IMR-90 (cell line): ENCODE measurements around the gene MMP20. TPM values are rescaled to one million over a fixed set of nuclear protein-coding genes. Genes with fewer than 3 reads are reported as not detected.

Source experiments
- ATAC-seq: fragments of 200-7000 bp; cut with Tn5 transposase; 2 replicates; pipeline ENCODE4 v1.9.1; 2020; ENCODE audit warnings: low read depth, mild to moderate bottlenecking, moderate library complexity
- BruUV-seq: library from RNA; stranded (reverse); fragments of 400-500 nt; replicated peaks from 2 replicates; lab custom pipeline; 2021; lab: Mats Ljungman, UMichigan
- CTCF ChIA-PET: fragments of 300-600 bp; formaldehyde crosslinking; extraction: SDS; loops from one replicate; lab custom pipeline; 2021; ENCODE audit warnings: antibody characterized with exemption; lab: Yijun Ruan, JAX
- POLR2A ChIA-PET: fragments of 300-600 bp; sonication (Branson Sonifier 250); formaldehyde crosslinking; loops from one replicate; lab custom pipeline; 2022; ENCODE audit warnings: antibody characterized with exemption; ENCODE audit not compliant: unreplicated experiment; lab: Charles Lee
- DNase-seq: peaks from one replicate; pipeline ENCODE4 v3.0.0; 2013
- H2AFZ ChIP-seq: replicated peaks from 2 replicates; pipeline ENCODE3; 2013; ENCODE audit warnings: low read length, mild to moderate bottlenecking; ENCODE audit not compliant: poor library complexity
- H2AK5ac ChIP-seq: 2 replicates; pipeline ENCODE4 v1.6.1; 2013; ENCODE audit warnings: low read depth, low read length, inconsistent platforms
- H2AK9ac ChIP-seq: replicated peaks from 2 replicates; pipeline ENCODE3; 2013; ENCODE audit warnings: mild to moderate bottlenecking, low read depth, low read length, moderate library complexity; ENCODE audit not compliant: poor library complexity
- H2BK120ac ChIP-seq: 2 replicates; pipeline ENCODE4 v1.6.1; 2013; ENCODE audit warnings: low read depth, low read length, inconsistent platforms
- H2BK15ac ChIP-seq: 3 replicates; pipeline ENCODE4 v1.6.1; 2013; ENCODE audit warnings: low read depth, low read length, inconsistent platforms
- H2BK20ac ChIP-seq: 2 replicates; pipeline ENCODE4 v1.6.1; 2013; ENCODE audit warnings: low read depth, mild to moderate bottlenecking, inconsistent platforms, low read length, moderate library complexity
- H2BK5ac ChIP-seq: 2 replicates; pipeline ENCODE4 v1.6.1; 2013; ENCODE audit warnings: mild to moderate bottlenecking, low read depth, low read length, inconsistent platforms; ENCODE audit not compliant: poor library complexity, severe bottlenecking
- H3K14ac ChIP-seq: replicated peaks from 2 replicates; pipeline ENCODE4 v1.6.1; 2013; ENCODE audit warnings: low read depth, low read length, inconsistent platforms
- H3K18ac ChIP-seq: 2 replicates; pipeline ENCODE4 v1.6.1; 2013; ENCODE audit warnings: low read depth, low read length, control low read depth
- H3K23ac ChIP-seq: 2 replicates; pipeline ENCODE4 v1.6.1; 2013; ENCODE audit warnings: low read depth, low read length, inconsistent platforms
- H3K27ac ChIP-seq: 2 replicates; pipeline ENCODE4 v1.5.1; 2013; ENCODE audit warnings: mild to moderate bottlenecking, control low read depth, low read length; ENCODE audit not compliant: insufficient read depth
- H3K27me3 ChIP-seq: 2 replicates; pipeline ENCODE4 v1.6.1; 2013; ENCODE audit warnings: low read length; ENCODE audit not compliant: control insufficient read depth, insufficient read depth
- H3K36me3 ChIP-seq: 2 replicates; pipeline ENCODE4 v1.6.1; 2013; ENCODE audit warnings: low read length, mixed read lengths; ENCODE audit not compliant: control insufficient read depth, insufficient read depth
- H3K4ac ChIP-seq: 2 replicates; pipeline ENCODE4 v1.6.1; 2013; ENCODE audit warnings: low read depth, low read length, inconsistent platforms
- H3K4me1 ChIP-seq: 2 replicates; pipeline ENCODE4 v1.6.1; 2013; ENCODE audit warnings: low read length, mixed read lengths; ENCODE audit not compliant: control insufficient read depth, insufficient read depth
- H3K4me2 ChIP-seq: 2 replicates; pipeline ENCODE4 v1.6.1; 2013; ENCODE audit warnings: low read depth, mild to moderate bottlenecking, control low read depth, low read length, moderate library complexity
- H3K4me3 ChIP-seq: 2 replicates; pipeline ENCODE4 v1.5.1; 2013; ENCODE audit warnings: low read depth, mild to moderate bottlenecking, control low read depth, low read length, moderate library complexity; ENCODE audit not compliant: insufficient read depth
- H3K56ac ChIP-seq: 2 replicates; pipeline ENCODE4 v1.6.1; 2013; ENCODE audit warnings: low read length, inconsistent platforms; ENCODE audit not compliant: insufficient read depth; ENCODE audit errors: extremely low read depth
- H3K79me1 ChIP-seq, 2 experiments: 2 replicates each; pipeline ENCODE4 v1.6.1; 2013; ENCODE audit warnings: low read length in 2 of 2, inconsistent platforms in 1 of 2, low read depth in 1 of 2
- H3K9ac ChIP-seq: 2 replicates; pipeline ENCODE4 v1.6.1; 2013; ENCODE audit warnings: low read depth, low read length, control low read depth
- H3K9me1 ChIP-seq: 2 replicates; pipeline ENCODE4 v1.6.1; 2013; ENCODE audit warnings: low read length, inconsistent platforms; ENCODE audit not compliant: insufficient read depth
- H3K9me3 ChIP-seq: 2 replicates; pipeline ENCODE4 v1.6.1; 2013; ENCODE audit warnings: low read length; ENCODE audit not compliant: control insufficient read depth, insufficient read depth
- H4K20me1 ChIP-seq: 2 replicates; pipeline ENCODE4 v1.6.1; 2013; ENCODE audit warnings: low read length, inconsistent platforms; ENCODE audit not compliant: insufficient read depth
- H4K5ac ChIP-seq: 2 replicates; pipeline ENCODE4 v1.6.1; 2013; ENCODE audit warnings: mild to moderate bottlenecking, low read depth, low read length, control low read depth
- H4K8ac ChIP-seq, 2 experiments: 2 replicates each; pipeline ENCODE4 v1.6.1; 2013; ENCODE audit warnings: low read depth in 2 of 2, low read length in 2 of 2, control low read depth in 1 of 2, inconsistent platforms in 1 of 2
- H4K91ac ChIP-seq: 2 replicates; pipeline ENCODE4 v1.6.1; 2013; ENCODE audit warnings: low read depth, low read length, inconsistent platforms; ENCODE audit not compliant: insufficient read depth
- CHD1 ChIP-seq: IDR thresholded peaks from 2 replicates; pipeline ENCODE4 v1.6.1; 2012; ENCODE audit warnings: low read depth, low read length, improper control_type of control experiment
- MAFK ChIP-seq: IDR thresholded peaks from 2 replicates; pipeline ENCODE4 v1.6.1; 2012; ENCODE audit warnings: low read depth, low read length, improper control_type of control experiment
- RFX5 ChIP-seq: IDR thresholded peaks from 2 replicates; pipeline ENCODE4 v1.8.0; 2012; ENCODE audit warnings: low read depth, mild to moderate bottlenecking, low read length, moderate library complexity
- whole genome bisulfite sequencing, 2 experiments: methylation state at CpG; one replicate each; pipeline versions ENCODE4 v1.1.5 to v1.1.7; 2013; ENCODE audit warnings: missing lambda C conversion rate in 2 of 2; ENCODE audit not compliant: insufficient read length in 1 of 2; ENCODE audit errors: extremely low coverage in 2 of 2; 5-methylcytosine and 5-hydroxymethylcytosine counted together
- dilution Hi-C: fragments of 300-500 bp; cut with HindIII; formaldehyde crosslinking; loops from one replicate; pipeline ENCODE4 v1.14.3; 2018; ENCODE audit warnings: low sequenced_read_pairs; ENCODE audit not compliant: unreplicated experiment
- in situ Hi-C: fragments of 300-500 bp; cut with MboI; formaldehyde crosslinking; loops from 3 replicates; pipeline ENCODE4 v1.14.3; 2019; ENCODE audit warnings: low sequenced_read_pairs, inconsistent platforms, mixed read lengths
- intact Hi-C: fragments of 100-400 bp; cut with micrococcal nuclease; formaldehyde crosslinking; loops from 2 replicates; pipeline ENCODE4 v1.10.0; 2022
- polyA plus RNA-seq, 3 experiments: library from polyadenylated mRNA; depleted of rRNA; stranded (reverse); fragments of >200 nt; gene quantifications; 2 replicates each; pipeline ENCODE4 v1.2.3, GENCODE V29; 2012; ENCODE audit warnings: low replicate concordance in 1 of 3
- total RNA-seq: library from RNA; depleted of rRNA; stranded (reverse); fragments of >200 nt; gene quantifications from 2 replicates; pipeline ENCODE4 v1.2.3, GENCODE V29; 2012
- TF ChIP-seq, protein P1 (sequence below): fragments of 150-350 bp; IDR thresholded peaks from 2 replicates; pipeline ENCODE4 v1.6.1; 2016; ENCODE audit warnings: low read depth, mild to moderate bottlenecking, low read length, moderate library complexity, borderline replicate concordance
- TF ChIP-seq, protein P2 (sequence below): fragments of 150-350 bp; IDR thresholded peaks from 2 replicates; pipeline ENCODE4 v1.6.1; 2017; ENCODE audit warnings: mild to moderate bottlenecking, antibody characterized with exemption, low read length, low read depth

Gene MMP20
- total and polyA plus RNA-seq, 2 of the 4 experiments (the other 2 are of a cell fraction), result not detected

DNA sequence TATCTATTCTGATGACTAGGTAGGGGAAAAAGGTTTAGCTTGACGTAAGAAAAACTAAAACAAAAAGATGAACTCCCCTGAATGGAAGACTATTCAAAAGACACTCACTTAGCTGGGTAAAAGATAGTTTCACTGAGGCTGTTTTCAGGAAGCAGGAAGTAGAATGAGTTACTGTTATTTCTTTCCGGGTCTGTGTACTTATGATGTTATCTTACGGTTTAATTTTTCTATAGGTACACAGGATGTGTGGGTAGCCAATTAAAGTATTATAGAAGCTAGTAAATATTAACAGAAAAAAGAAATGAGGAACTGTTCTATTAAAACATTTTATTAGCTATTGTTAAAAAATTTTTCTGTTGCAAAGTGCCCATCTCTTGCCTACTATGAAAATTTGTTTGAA, 48.8 kb downstream of the MMP20 start:
- Histone ChIP-seq H4K20me1 (no peaks in the 10 kb centered on the region), H3K4me2 (no peak overlapping the region), H3K56ac (no peak overlapping the region), H3K9me3 (no peaks in the 10 kb centered on the region), H3K4ac (no peak overlapping the region), H3K4me1 (no peaks in the 10 kb centered on the region; the same call in 1 of the 2 replicates), H2BK20ac (no peak overlapping the region), H3K79me1 (no peaks in the 10 kb centered on the region), H3K23ac (no peak overlapping the region), H4K91ac (no peak overlapping the region), H2BK15ac (no peak overlapping the region), H3K36me3 (no peaks in the 10 kb centered on the region), H3K9me1 (no peaks in the 10 kb centered on the region), H4K8ac (no peak overlapping the region), H2BK120ac (no peak overlapping the region), H2BK5ac (no peak overlapping the region), H3K27ac (no peak overlapping the region), H3K9ac (no peak overlapping the region), H3K18ac (no peak overlapping the region), H2AK5ac (no peak overlapping the region), H2AFZ (no peak overlapping the region), H4K5ac (no peak overlapping the region), H2AK9ac (no peak overlapping the region), H3K4me3 (no peak overlapping the region), H3K14ac (no peak overlapping the region), H3K27me3 (no peaks in the 10 kb centered on the region)
- ChIA-PET POLR2A (no interaction called here), CTCF (no interaction called here)
- in situ Hi-C loops, result no loop called here
- TF ChIP-seq, protein P1, sequence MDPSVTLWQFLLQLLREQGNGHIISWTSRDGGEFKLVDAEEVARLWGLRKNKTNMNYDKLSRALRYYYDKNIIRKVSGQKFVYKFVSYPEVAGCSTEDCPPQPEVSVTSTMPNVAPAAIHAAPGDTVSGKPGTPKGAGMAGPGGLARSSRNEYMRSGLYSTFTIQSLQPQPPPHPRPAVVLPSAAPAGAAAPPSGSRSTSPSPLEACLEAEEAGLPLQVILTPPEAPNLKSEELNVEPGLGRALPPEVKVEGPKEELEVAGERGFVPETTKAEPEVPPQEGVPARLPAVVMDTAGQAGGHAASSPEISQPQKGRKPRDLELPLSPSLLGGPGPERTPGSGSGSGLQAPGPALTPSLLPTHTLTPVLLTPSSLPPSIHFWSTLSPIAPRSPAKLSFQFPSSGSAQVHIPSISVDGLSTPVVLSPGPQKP, result no peak
- TF ChIP-seq CHD1, result no peak
- TF ChIP-seq MAFK, result no peak
- TF ChIP-seq, protein P2, sequence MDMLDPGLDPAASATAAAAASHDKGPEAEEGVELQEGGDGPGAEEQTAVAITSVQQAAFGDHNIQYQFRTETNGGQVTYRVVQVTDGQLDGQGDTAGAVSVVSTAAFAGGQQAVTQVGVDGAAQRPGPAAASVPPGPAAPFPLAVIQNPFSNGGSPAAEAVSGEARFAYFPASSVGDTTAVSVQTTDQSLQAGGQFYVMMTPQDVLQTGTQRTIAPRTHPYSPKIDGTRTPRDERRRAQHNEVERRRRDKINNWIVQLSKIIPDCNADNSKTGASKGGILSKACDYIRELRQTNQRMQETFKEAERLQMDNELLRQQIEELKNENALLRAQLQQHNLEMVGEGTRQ, result no peak
- no peak for TF ChIP-seq RFX5
- no TSS peak for BruUV-seq
- WGBS, 2 experiments, result no CpG with 5 or more reads among the region's 3 CpGs
- ATAC-seq (no peak), DNase-seq (no peak)
- dilution Hi-C loops, result no loop called here
- intact Hi-C loops, result no loop called here
